VCaP (cell line): Measurements from ENCODE around the gene RCC2.

Experiments used
- H3K27ac ChIP-seq: fragments of 450-650 bp; 2 replicates; pipeline ENCODE4 v1.5.1; 2017
- CTCF ChIP-seq: fragments of 450-650 bp; conservative IDR thresholded peaks from 2 replicates; pipeline ENCODE4 v1.5.1; 2017; ENCODE audit warnings: mild to moderate bottlenecking, moderate library complexity

RCC2 gene

GRCh38 chr1:17425806-17426600 lies 13.5 kb downstream of the RCC2 start:
- no peak overlapping the region for H3K27ac ChIP-seq
- no peak for TF ChIP-seq CTCF

DNA sequence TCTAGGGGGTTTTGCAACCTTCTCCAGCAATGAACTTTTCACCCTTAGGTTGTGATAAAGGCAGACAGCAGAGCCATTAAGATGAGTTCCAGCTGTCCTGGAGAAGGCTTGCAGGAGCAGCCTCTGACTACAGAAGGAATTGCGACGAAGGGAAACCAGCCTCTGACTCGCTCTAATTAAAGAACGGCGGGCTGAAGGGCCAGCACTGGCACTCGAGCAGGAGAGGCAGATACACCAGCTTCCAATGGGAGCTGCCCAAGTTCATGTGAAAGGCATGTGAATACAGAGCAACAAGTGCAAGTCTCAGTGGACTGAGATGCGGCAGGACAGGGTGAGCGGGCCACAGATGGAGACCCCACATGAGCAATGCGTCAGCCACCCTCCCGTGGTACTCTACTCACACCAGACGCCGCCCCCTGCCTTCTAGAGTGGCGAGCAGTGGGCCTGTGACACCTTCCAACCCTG lies 15.7 kb downstream of the RCC2 start:
- no peak for TF ChIP-seq CTCF
- no peak overlapping the region for H3K27ac ChIP-seq

- no peak overlapping the region for H3K27ac ChIP-seq
- no peak for TF ChIP-seq CTCF
Measured at GRCh38 chr1:17422461-17422860, 17.0 kb downstream of the RCC2 start.

- TF ChIP-seq CTCF, result no peak
- no peak overlapping the region for H3K27ac ChIP-seq
Measured at GRCh38 chr1:17420391-17420918, 19.0 kb downstream of the RCC2 start.

DNA sequence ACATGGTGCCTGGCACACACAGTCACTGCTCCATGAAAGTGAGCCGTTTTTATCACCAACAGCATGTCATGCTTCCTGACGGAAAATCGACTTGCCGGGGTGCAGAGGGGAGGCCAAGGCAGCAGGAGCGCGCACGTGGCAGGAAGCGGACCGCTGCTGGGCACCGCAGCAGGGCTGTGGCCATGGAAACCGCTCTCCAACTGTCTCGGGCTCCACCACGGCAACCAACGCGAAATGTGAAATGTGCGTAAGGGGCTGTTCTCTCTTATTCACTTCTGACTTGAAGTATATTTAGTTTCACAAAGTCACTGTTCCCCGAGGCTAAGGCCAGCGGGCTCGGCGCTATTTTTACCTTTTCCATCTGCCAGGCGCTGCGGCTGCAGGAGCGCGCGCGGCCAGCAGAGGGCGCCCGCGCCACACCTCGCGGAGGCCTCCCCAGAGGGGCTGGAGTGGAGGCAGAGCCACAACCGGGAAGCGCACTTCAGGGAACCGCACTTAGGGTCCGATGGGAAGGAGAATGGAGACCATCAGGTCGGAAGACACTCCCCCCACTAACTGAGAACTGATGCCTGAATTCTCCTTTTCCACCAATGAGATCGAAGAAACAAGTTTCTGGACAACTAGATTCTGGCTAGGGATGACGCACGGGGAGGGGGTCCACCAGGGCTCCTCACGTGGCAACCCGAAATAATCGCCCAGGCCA lies 19.7 kb downstream of the RCC2 start:
- TF ChIP-seq CTCF, result peak; percentile 91
- no peak overlapping the region for H3K27ac ChIP-seq

DNA sequence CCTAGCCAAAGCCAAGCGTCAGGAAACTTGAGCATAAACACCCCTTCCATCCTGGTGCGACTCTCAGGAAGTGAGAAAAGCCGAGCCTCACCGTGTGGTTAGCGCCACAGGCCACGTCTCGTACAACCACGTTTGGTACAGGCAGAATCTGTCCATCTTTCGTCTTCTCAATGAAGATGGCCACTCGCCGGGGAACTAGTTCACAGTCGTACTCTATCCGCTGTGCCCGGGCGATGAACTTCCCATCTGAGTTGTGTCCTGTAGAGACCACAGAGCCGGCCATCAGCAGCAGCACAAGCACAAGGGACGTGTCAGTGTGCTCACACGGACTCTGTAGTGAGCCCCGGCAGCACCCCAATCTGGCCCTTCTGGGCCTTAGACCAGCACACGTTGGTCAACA lies 23.1 kb downstream of the RCC2 start:
- H3K27ac ChIP-seq, result no peak overlapping the region
- TF ChIP-seq CTCF, result no peak

DNA sequence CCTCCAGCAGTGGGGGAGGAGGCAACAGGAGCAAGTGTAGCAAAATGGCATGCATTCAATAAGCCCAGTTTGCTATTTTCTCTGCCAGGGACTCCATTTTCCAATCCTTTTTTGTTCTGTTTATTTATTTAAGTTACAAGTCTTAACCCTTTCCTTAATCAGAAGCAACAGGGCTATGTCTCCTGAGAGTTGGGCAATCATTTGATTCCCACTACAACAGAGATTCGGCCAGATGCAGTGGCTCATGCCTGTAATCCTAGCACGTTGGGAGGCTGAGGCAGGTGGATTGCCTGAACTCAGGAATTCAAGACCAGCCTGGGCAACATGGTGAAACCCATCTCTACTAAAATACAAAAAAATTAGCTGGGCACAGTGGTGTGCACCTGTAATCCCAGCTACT lies 25.5 kb downstream of the RCC2 start:
- TF ChIP-seq CTCF, result no peak
- no peak overlapping the region for H3K27ac ChIP-seq
